GM12878 (cell line): ENCODE measurements around the gene RACGAP1. TPM values are rescaled to one million over a fixed set of nuclear protein-coding genes. Genes with fewer than 3 reads are reported as not detected.
A peak's percentile ranks its signal among the peaks of the same experiment; 100 is the strongest.

Source experiments
- BACH1 ChIP-seq: fragments of 450-650 bp; IDR thresholded peaks from 2 replicates; pipeline ENCODE4 v1.6.1; 2017; ENCODE audit warnings: mild to moderate bottlenecking, borderline replicate concordance
- BCL11A ChIP-seq: IDR thresholded peaks from 2 replicates; pipeline ENCODE4 v1.6.1; 2011; ENCODE audit warnings: low read depth, low read length
- EED ChIP-seq: sonication (generic); IDR thresholded peaks from 2 replicates; pipeline ENCODE4 v1.6.1; 2016; ENCODE audit warnings: antibody characterized with exemption, low read depth
- FOS ChIP-seq: IDR thresholded peaks from 3 replicates; pipeline ENCODE4 v1.6.1; 2011; ENCODE audit warnings: borderline replicate concordance; ENCODE audit not compliant: insufficient read length; ENCODE audit errors: extremely low read depth
- GABPA ChIP-seq: IDR thresholded peaks from 2 replicates; pipeline ENCODE4 v1.6.1; 2014; ENCODE audit warnings: antibody characterized with exemption, low read depth, mild to moderate bottlenecking, inconsistent platforms
- HDAC2 ChIP-seq: fragments of 200-600 bp; sonication (generic); IDR thresholded peaks from 2 replicates; pipeline ENCODE4 v1.6.1; 2017
- HDAC6 ChIP-seq: fragments of 200-600 bp; sonication (generic); IDR thresholded peaks from one replicate; pipeline ENCODE4 v1.8.0; 2017; ENCODE audit warnings: antibody characterized with exemption; ENCODE audit not compliant: unreplicated experiment
- HSF1 ChIP-seq: fragments of 150-350 bp; IDR thresholded peaks from 2 replicates; pipeline ENCODE4 v1.6.1; 2014; ENCODE audit warnings: mild to moderate bottlenecking, low read depth, low read length
- JUNB ChIP-seq: IDR thresholded peaks from 2 replicates; pipeline ENCODE4 v1.6.1; 2016; ENCODE audit warnings: antibody characterized with exemption, mild to moderate bottlenecking
- MAX ChIP-seq: IDR thresholded peaks from 2 replicates; pipeline ENCODE4 v1.6.1; 2012; ENCODE audit warnings: low read depth, low read length, improper control_type of control experiment
- MYC ChIP-seq: IDR thresholded peaks from 2 replicates; pipeline ENCODE4 v1.6.1; 2011; ENCODE audit warnings: mild to moderate bottlenecking, low read length, moderate library complexity, inconsistent platforms; ENCODE audit not compliant: insufficient read depth, insufficient replicate concordance, insufficient read length, severe bottlenecking
- NBN ChIP-seq: fragments of 450-650 bp; IDR thresholded peaks from 2 replicates; pipeline ENCODE4 v1.6.1; 2016
- NR2C2 ChIP-seq: IDR thresholded peaks from 2 replicates; pipeline ENCODE4 v1.6.1; 2011; ENCODE audit warnings: borderline replicate concordance, low read depth; ENCODE audit not compliant: control insufficient read depth, insufficient read length
- NR2F1 ChIP-seq: fragments of 450-650 bp; conservative IDR thresholded peaks from 2 replicates; pipeline ENCODE4 v1.6.1; 2017; ENCODE audit warnings: mild to moderate bottlenecking
- NRF1 ChIP-seq: conservative IDR thresholded peaks from 2 replicates; pipeline ENCODE4 v1.6.1; 2011; ENCODE audit warnings: mild to moderate bottlenecking, low read depth, low read length, improper control_type of control experiment
- RAD51 ChIP-seq: fragments of 450-650 bp; IDR thresholded peaks from 2 replicates; pipeline ENCODE4 v1.6.1; 2016; ENCODE audit warnings: moderate library complexity, mild to moderate bottlenecking, inconsistent platforms
- RB1 ChIP-seq: fragments of 450-650 bp; formaldehyde crosslinking; IDR thresholded peaks from 2 replicates; pipeline ENCODE4 v1.6.1; 2017; ENCODE audit warnings: mild to moderate bottlenecking, borderline replicate concordance
- RCOR1 ChIP-seq: conservative IDR thresholded peaks from 2 replicates; pipeline ENCODE4 v1.6.1; 2012; ENCODE audit warnings: low read depth, low read length, improper control_type of control experiment
- RELB ChIP-seq: fragments of 450-650 bp; IDR thresholded peaks from 2 replicates; pipeline ENCODE4 v1.6.1; 2017; ENCODE audit warnings: low read depth, mild to moderate bottlenecking, moderate library complexity
- SMAD1 ChIP-seq: fragments of 450-650 bp; IDR thresholded peaks from 2 replicates; pipeline ENCODE4 v1.6.1; 2018; ENCODE audit warnings: mild to moderate bottlenecking, low read depth; ENCODE audit not compliant: partially characterized antibody
- STAT3 ChIP-seq: IDR thresholded peaks from 2 replicates; pipeline ENCODE4 v1.6.1; 2011; ENCODE audit warnings: low read depth, low read length, improper control_type of control experiment
- YBX1 ChIP-seq: fragments of 450-650 bp; IDR thresholded peaks from 2 replicates; pipeline ENCODE4 v1.6.1; 2016; ENCODE audit warnings: antibody characterized with exemption
- ZBTB40 ChIP-seq: fragments of 450-650 bp; IDR thresholded peaks from 2 replicates; pipeline ENCODE4 v1.6.1; 2016; ENCODE audit warnings: mild to moderate bottlenecking, moderate library complexity, borderline replicate concordance
- ZNF217 ChIP-seq: fragments of 450-650 bp; IDR thresholded peaks from 2 replicates; pipeline ENCODE4 v1.6.1; 2017; ENCODE audit warnings: antibody characterized with exemption, mild to moderate bottlenecking
- polyA plus RNA-seq, 11 experiments: library from polyadenylated mRNA; depleted of rRNA in 4 of 11; unstranded in 6 of 11; stranded (reverse) in 5 of 11; fragments of >200 nt; fragmentation: Nextera tagmentation in 4 of 11; fragmentation: Illumina TruSeq in 1 of 11; extraction: Ambion mirVana in 4 of 11; extraction: Trizol in 1 of 11; gene quantifications; 1 replicate in 1 of 11; 2 replicates in 10 of 11; pipeline versions ENCODE4 v1.2.1 to v1.2.3, GENCODE V29; 2011 to 2016; ENCODE audit warnings: inconsistent platforms in 2 of 11, missing spikeins in 2 of 11, low read depth in 1 of 11
- total RNA-seq, 4 experiments: library from RNA; depleted of rRNA in 3 of 4; stranded (reverse); fragments of >200 nt in 3 of 4; fragmentation: Illumina TruSeq in 1 of 4; extraction: Trizol in 1 of 4; gene quantifications; 2 replicates each; pipeline versions ENCODE4 v1.2.1 to v1.2.3, GENCODE V29; 2013 to 2021

The RACGAP1 gene
- total and polyA plus RNA-seq, 10 of the 15 experiments (the other 5 are each of a cell fraction or from before 2014, with no cell fraction given) = 32.4 to 87.9 (median 76.2) TPM

- TF ChIP-seq GABPA = peak; percentile 91
- no peak for TF ChIP-seq RELB
- no peak for TF ChIP-seq HDAC2
- no peak for TF ChIP-seq BACH1
- TF ChIP-seq HDAC6 = no peak
- no peak for TF ChIP-seq NR2F1
- TF ChIP-seq MYC = no peak
- peak; percentile 79 for TF ChIP-seq MAX
- TF ChIP-seq HSF1 = peak; percentile 47; the same call in 1 of the 2 replicates
- no peak for TF ChIP-seq EED
- TF ChIP-seq RCOR1 = 0 out of 2 replicates have a peak, but pooled peaks have one; percentile 69
- no peak for TF ChIP-seq NR2C2
- TF ChIP-seq ZBTB40 = peak; percentile 85; the same call in 1 of the 2 replicates
- TF ChIP-seq JUNB = no peak
- no peak for TF ChIP-seq YBX1
- TF ChIP-seq SMAD1 = peak; percentile 27
- peak; percentile 88 for TF ChIP-seq NBN
- TF ChIP-seq STAT3 = 0 out of 2 replicates have a peak, but pooled peaks have one; percentile 15
- peak; percentile 41 for TF ChIP-seq NRF1
- no peak for TF ChIP-seq FOS
- TF ChIP-seq RB1 = no peak
- no peak for TF ChIP-seq BCL11A
- TF ChIP-seq RAD51 = peak; percentile 77
- TF ChIP-seq ZNF217 = no peak
These were observed at the start of gene RACGAP1 (continued) for GRCh38 chr12:50025187-50026059.
